Erythroblast (primary cell): ENCODE measurements around the gene METTL24.

Experiments used
- GATA1 ChIP-seq: IDR thresholded peaks from 2 replicates; pipeline ENCODE4 v1.6.1; 2011; ENCODE audit warnings: low read depth, mild to moderate bottlenecking, control low read depth, low read length, moderate library complexity
- POLR2A ChIP-seq: IDR thresholded peaks from 2 replicates; pipeline ENCODE4 v1.6.1; 2011; ENCODE audit warnings: mild to moderate bottlenecking, low read length

- TF ChIP-seq POLR2A (no peak), GATA1 (no peak)
Observed at GRCh38 chr6:110326057-110326456, 32.1 kb downstream of the METTL24 start.
